Stimulated activated CD8-positive, alpha-beta memory T cell treated with anti-CD3 and anti-CD28 coated beads, Interleukin-4, amount 100 ng/mL, for 24 hours (primary cell): ENCODE data around the gene PAX7.
"Not testable (repeated sequence)": the region's sequence is repeated elsewhere in the genome, so short reads cannot be mapped to it uniquely, and the experiment has no call there.

Experiments
- DNase-seq: peaks from one replicate; pipeline ENCODE4 v3.0.0-alpha.2; 2020; ENCODE audit warnings: low read depth

PAX7 gene

GRCh38 chr1:18658831-18659230 is 28.2 kb downstream of the PAX7 start:
- no peak for DNase-seq

GRCh38 chr1:18661404-18662285 is 31.0 kb downstream of the PAX7 start:
- DNase-seq, result no peak

- DNase-seq, result no peak
Observed at GRCh38 chr1:18662286-18662639, 31.6 kb downstream of the PAX7 start.

- no peak for DNase-seq
Observed at GRCh38 chr1:18666317-18666920, 35.8 kb downstream of the PAX7 start.

GRCh38 chr1:18667333-18667732 is 36.7 kb downstream of the PAX7 start:
- no peak for DNase-seq

- DNase-seq, result no peak
Observed at GRCh38 chr1:18668046-18668445, 37.4 kb downstream of the PAX7 start.

- DNase-seq, result no peak
Observed at GRCh38 chr1:18668750-18669404, 38.2 kb downstream of the PAX7 start.

- DNase-seq, result no peak
Observed at GRCh38 chr1:18670121-18670867, 39.6 kb downstream of the PAX7 start.

- DNase-seq, result no peak
Observed at GRCh38 chr1:18670868-18671225, 40.2 kb downstream of the PAX7 start.

GRCh38 chr1:18673976-18674375 is 43.3 kb downstream of the PAX7 start:
- DNase-seq, result no peak

- DNase-seq, result no peak
Observed at GRCh38 chr1:18676332-18676781, 45.7 kb downstream of the PAX7 start.

GRCh38 chr1:18681423-18681835 is 50.8 kb downstream of the PAX7 start:
- no peak for DNase-seq

- DNase-seq, result no peak
Observed at GRCh38 chr1:18682375-18682774, 51.7 kb downstream of the PAX7 start.

GRCh38 chr1:18684303-18684702 is 53.7 kb downstream of the PAX7 start:
- DNase-seq, result no peak

GRCh38 chr1:18686540-18686939 is 55.9 kb downstream of the PAX7 start:
- no peak for DNase-seq

GRCh38 chr1:18687273-18687672 is 56.6 kb downstream of the PAX7 start:
- DNase-seq, result no peak

- DNase-seq, result no peak
Observed at GRCh38 chr1:18691648-18692047, 61.0 kb downstream of the PAX7 start.

GRCh38 chr1:18693256-18694098 is 62.8 kb downstream of the PAX7 start:
- no peak for DNase-seq

- not testable (repeated sequence) for DNase-seq
Observed at GRCh38 chr1:18694289-18694688, 63.6 kb downstream of the PAX7 start.

GRCh38 chr1:18697541-18697940 is 66.9 kb downstream of the PAX7 start:
- DNase-seq, result no peak

- no peak for DNase-seq
Observed at GRCh38 chr1:18700530-18700929, 69.9 kb downstream of the PAX7 start.
